ENCODE results near the gene SLC15A1.

SLC15A1 gene

GRCh38 chr13:98752467-98753290, at the start of gene SLC15A1:
TSS of gene SLC15A1 (minus strand) at chr13:98752672. CDS start at chr13:98752598, 74 bp downstream.
- TF ChIP-seq MYC (IDR thresholded peaks at IDR 0.05; ENCODE audit: low read depth, low read length) (no peak), CTCF (IDR thresholded peaks at IDR 0.05; ENCODE audit: low read depth, low read length) (no peak), POLR2A (IDR thresholded peaks at IDR 0.05; ENCODE audit: extremely low read depth, insufficient read length) (no peak)
- TF ChIP-seq, protein P1, sequence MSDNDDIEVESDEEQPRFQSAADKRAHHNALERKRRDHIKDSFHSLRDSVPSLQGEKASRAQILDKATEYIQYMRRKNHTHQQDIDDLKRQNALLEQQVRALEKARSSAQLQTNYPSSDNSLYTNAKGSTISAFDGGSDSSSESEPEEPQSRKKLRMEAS (IDR thresholded peaks at IDR 0.05; ENCODE audit: low read depth, low read length) = no peak
- no peak for DNase-seq (ENCODE audit: low read depth)
- H3K4me3 ChIP-seq (ENCODE audit: low read depth, low read length) = no peak within 1 kb of the TSS

DNA sequence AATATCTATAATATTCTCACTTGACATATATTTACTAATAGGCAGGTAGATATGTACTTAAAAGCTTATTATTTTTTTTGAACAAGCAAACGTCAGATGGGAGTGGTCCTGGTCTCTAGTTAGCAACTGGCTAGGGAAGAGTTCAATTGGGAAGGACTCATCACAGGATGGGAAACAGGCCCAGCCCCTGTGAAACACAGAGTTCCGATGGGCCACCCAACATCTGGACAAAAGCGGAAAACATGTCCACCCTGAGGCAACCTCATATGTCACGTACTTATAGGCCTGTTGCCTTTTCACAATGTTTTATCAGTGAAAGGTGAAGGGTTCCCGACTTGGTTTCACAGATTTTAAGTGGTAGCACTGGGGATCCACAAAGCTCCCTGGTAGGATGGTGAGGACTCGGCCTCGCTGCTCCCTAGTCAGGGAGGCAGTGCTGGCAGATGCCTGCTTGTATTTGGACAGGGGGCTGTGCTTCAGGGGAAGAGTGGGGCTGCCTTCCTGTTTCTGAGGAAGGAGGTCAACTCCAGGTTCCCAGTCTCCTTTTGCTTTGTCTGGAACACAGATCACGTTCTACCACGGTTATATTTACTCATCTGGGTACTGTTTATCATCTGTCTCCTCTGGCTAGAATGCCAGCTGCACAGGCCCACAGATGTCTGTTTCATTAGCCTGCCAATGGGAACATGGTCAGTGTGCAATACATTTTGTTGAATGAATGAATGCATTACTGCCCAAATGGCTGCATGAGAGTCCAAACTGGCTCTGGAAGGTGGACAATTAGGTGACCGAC, 49.4 kb upstream of the SLC15A1 start:
- no peak overlapping the region for H3K4me3 ChIP-seq (ENCODE audit: low read depth, low read length)
- TF ChIP-seq POLR2A (IDR thresholded peaks at IDR 0.05; ENCODE audit: extremely low read depth, insufficient read length) (no peak), MYC (IDR thresholded peaks at IDR 0.05; ENCODE audit: low read depth, low read length) (no peak), CTCF (IDR thresholded peaks at IDR 0.05; ENCODE audit: low read depth, low read length) (no peak)
- TF ChIP-seq, protein P1 (IDR thresholded peaks at IDR 0.05; ENCODE audit: low read depth, low read length) = no peak
- no peak for DNase-seq (ENCODE audit: low read depth)

- DNase-seq (ENCODE audit: low read depth) = no peak
- no peak overlapping the region for H3K4me3 ChIP-seq (ENCODE audit: low read depth, low read length)
- TF ChIP-seq POLR2A (IDR thresholded peaks at IDR 0.05; ENCODE audit: extremely low read depth, insufficient read length) (no peak), CTCF (IDR thresholded peaks at IDR 0.05; ENCODE audit: low read depth, low read length) (no peak), MYC (IDR thresholded peaks at IDR 0.05; ENCODE audit: low read depth, low read length) (no peak)
- TF ChIP-seq, protein P1 (IDR thresholded peaks at IDR 0.05; ENCODE audit: low read depth, low read length) = no peak
Measured at GRCh38 chr13:98800078-98800477, 47.6 kb upstream of the SLC15A1 start.

- H3K4me3 ChIP-seq (ENCODE audit: low read depth, low read length) = no peak overlapping the region
- DNase-seq (ENCODE audit: low read depth) = no peak
- TF ChIP-seq POLR2A (IDR thresholded peaks at IDR 0.05; ENCODE audit: extremely low read depth, insufficient read length) (no peak), CTCF (IDR thresholded peaks at IDR 0.05; ENCODE audit: low read depth, low read length) (no peak), MYC (IDR thresholded peaks at IDR 0.05; ENCODE audit: low read depth, low read length) (no peak)
- TF ChIP-seq, protein P1 (IDR thresholded peaks at IDR 0.05; ENCODE audit: low read depth, low read length) = no peak
Measured at GRCh38 chr13:98798849-98799645, 46.6 kb upstream of the SLC15A1 start.

GRCh38 chr13:98797456-98797855, 45.0 kb upstream of the SLC15A1 start:
- no peak overlapping the region for H3K4me3 ChIP-seq (ENCODE audit: low read depth, low read length)
- no peak for DNase-seq (ENCODE audit: low read depth)
- TF ChIP-seq, protein P1 (IDR thresholded peaks at IDR 0.05; ENCODE audit: low read depth, low read length) = no peak
- TF ChIP-seq CTCF (IDR thresholded peaks at IDR 0.05; ENCODE audit: low read depth, low read length) = no peak
- no peak for TF ChIP-seq MYC (IDR thresholded peaks at IDR 0.05; ENCODE audit: low read depth, low read length)
- no peak for TF ChIP-seq POLR2A (IDR thresholded peaks at IDR 0.05; ENCODE audit: extremely low read depth, insufficient read length)
